Posterior cingulate gyrus (tissue), 11 donors: ENCODE measurements around the gene INF2.
"Not testable (repeated sequence)": the region's sequence is repeated elsewhere in the genome, so short reads cannot be mapped to it uniquely, and the experiment has no call there.

Source experiments
- DNase-seq, 10 donors: peaks; one replicate each; pipeline versions ENCODE4 v3.0.0 to v3.0.0-alpha.2; 2020 to 2021; ENCODE audit warnings: mixed read lengths in 3 of 10
- intact Hi-C: fragments of 100-400 bp; cut with DNase I; formaldehyde crosslinking; loops from one replicate; pipeline ENCODE4 v1.15.1; 2023

INF2 gene

GRCh38 chr14:104689109-104689880, at the start of gene INF2:
Gene INF2 (plus strand): TSS chr14:104689618. CDS start chr14:104701366, 11,748 bp downstream.
- intact Hi-C loops: no loop called here
- peak in 4 of 10 donors; percentile 41 to 94 (median 62) for DNase-seq

GRCh38 chr14:104639885-104640548, 49.4 kb upstream of the INF2 start:
- peak; percentile 56 to 96 (median 76) for DNase-seq
- intact Hi-C loops: loop anchor here (1.0 to 5.0 kb wide), 2 partner anchors 53 to 503 kb away; no protein-coding TSS in a partner anchor

- intact Hi-C loops: loop anchor here (1.0 to 5.0 kb wide), 2 partner anchors 53 to 503 kb away; no protein-coding TSS in a partner anchor
- DNase-seq: peak in 2 of 10 donors; percentile 57 to 66
Observed at GRCh38 chr14:104640681-104641080, 48.7 kb upstream of the INF2 start.

- DNase-seq: peak in 2 of 10 donors; percentile 67 to 73
- intact Hi-C loops: loop anchor here (5.0 kb wide), 1 partner anchor 55 kb away; no protein-coding TSS in a partner anchor
Observed at GRCh38 chr14:104641753-104642539, 47.5 kb upstream of the INF2 start.

- peak in 1 of 10 donors; percentile 65 for DNase-seq
- intact Hi-C loops: loop anchor here (5.0 kb wide), 1 partner anchor 55 kb away; no protein-coding TSS in a partner anchor
Observed at GRCh38 chr14:104642540-104642868, 46.9 kb upstream of the INF2 start.

- peak in 2 of 10 donors; percentile 20 to 66 for DNase-seq
- intact Hi-C loops: loop anchor here (5.0 kb wide), 1 partner anchor 56 kb away; no protein-coding TSS in a partner anchor
Observed at GRCh38 chr14:104643306-104643705, 46.1 kb upstream of the INF2 start.

- DNase-seq: peak in 2 of 10 donors; percentile 43 to 53
- intact Hi-C loops: loop anchor here (5.0 kb wide), 1 partner anchor 57 kb away; no protein-coding TSS in a partner anchor
Observed at GRCh38 chr14:104644091-104644635, 45.3 kb upstream of the INF2 start.

GRCh38 chr14:104644656-104645378, 44.6 kb upstream of the INF2 start:
- intact Hi-C loops: loop anchor here (5.0 kb wide), 1 partner anchor 58 kb away; no protein-coding TSS in a partner anchor
- DNase-seq: peak in 1 of 10 donors; percentile 18

- peak in 1 of 10 donors; percentile 42 for DNase-seq
- intact Hi-C loops: no loop called here
Observed at GRCh38 chr14:104647467-104648043, 41.9 kb upstream of the INF2 start.

GRCh38 chr14:104650057-104650980, 39.1 kb upstream of the INF2 start:
- intact Hi-C loops: loop anchor here (1.0 kb wide), 1 partner anchor 58 kb away; no protein-coding TSS in a partner anchor
- peak; percentile 47 to 96 (median 76) for DNase-seq

GRCh38 chr14:104650981-104651875, 38.2 kb upstream of the INF2 start:
- intact Hi-C loops: loop anchor here (1.0 kb wide), 1 partner anchor 57 kb away; no protein-coding TSS in a partner anchor
- peak in 3 of 10 donors; percentile 63 to 77 (median 67) for DNase-seq

GRCh38 chr14:104651876-104652260, 37.5 kb upstream of the INF2 start:
- DNase-seq: peak in 3 of 10 donors; percentile 62 to 80 (median 66)
- intact Hi-C loops: no loop called here

GRCh38 chr14:104652386-104652785, 37.0 kb upstream of the INF2 start:
- peak in 2 of 10 donors; percentile 12 to 44 for DNase-seq
- intact Hi-C loops: no loop called here

GRCh38 chr14:104653130-104653920, 36.1 kb upstream of the INF2 start:
- intact Hi-C loops: not testable (repeated sequence)
- DNase-seq: peak in 2 of 10 donors; percentile 7 to 63

GRCh38 chr14:104654119-104654518, 35.3 kb upstream of the INF2 start:
- intact Hi-C loops: no loop called here
- DNase-seq: peak in 2 of 10 donors; percentile 5 to 27
